Measurements from ENCODE around the gene SLC7A9. TPM values are rescaled to one million over a fixed set of nuclear protein-coding genes. Genes with fewer than 3 reads are reported as not detected.
"Not testable (repeated sequence)": the region's sequence is repeated elsewhere in the genome, so short reads cannot be mapped to it uniquely, and the experiment has no call there.

Gene SLC7A9
- polyA plus RNA-seq, 2 of the 4 experiments (the other 2 are of a cell fraction): 0.50 to 0.62 TPM

- no peak; a peak in 1 of 6 replicates for ATAC-seq
- Histone ChIP-seq H3K4me3 (no peak overlapping the region), H3K9me3 (peaks cover 17% of the 10 kb centered on the region), H3K4me2 (no peak overlapping the region), H3K27ac (no peak overlapping the region), H3K4me1 (no peaks in the 10 kb centered on the region)
- 79% methylated on average over 19 of the region's 19 CpGs for WGBS (ENCODE audit: missing lambda C conversion rate)
- ChIA-PET CTCF (interaction anchor here (1.3 kb wide), 1 partner anchor 20 kb away, joined by 4 read pairs; no protein-coding TSS in a partner anchor), POLR2A (no interaction called here)
- DNase-seq (ENCODE audit: low read depth in 1 of 2, low spot score in 1 of 2): no peak
- TF ChIP-seq MYC (IDR thresholded peaks at IDR 0.05; ENCODE audit: borderline replicate concordance, low read length) (no peak), MAZ (IDR thresholded peaks at IDR 0.05; ENCODE audit: borderline replicate concordance, low read depth, low read length) (no peak), CEBPB (IDR thresholded peaks at IDR 0.05) (no peak), ZC3H11A (IDR thresholded peaks at IDR 0.05) (no peak), SMC3 (IDR thresholded peaks at IDR 0.05) (no peak), RNF2 (IDR thresholded peaks at IDR 0.05; ENCODE audit: borderline replicate concordance, low read depth) (no peak), HEYL (CRISPR knock-in tag; IDR thresholded peaks at IDR 0.05) (no peak), ZNF302 (CRISPR knock-in tag; IDR thresholded peaks at IDR 0.05) (no peak), ESRRA (IDR thresholded peaks at IDR 0.05; ENCODE audit: borderline replicate concordance, low read length) (no peak), BHLHE40 (IDR thresholded peaks at IDR 0.05; ENCODE audit: low read depth, low read length) (no peak), FOXS1 (CRISPR knock-in tag; IDR thresholded peaks at IDR 0.05) (no peak), FOSL2 (IDR thresholded peaks at IDR 0.05) (no peak), FOSL2 (CRISPR knock-in tag; IDR thresholded peaks at IDR 0.05) (no peak)
- FAIRE-seq: no peak
Measured at GRCh38 chr19:32843716-32844245, 25.8 kb downstream of the SLC7A9 start.

DNA sequence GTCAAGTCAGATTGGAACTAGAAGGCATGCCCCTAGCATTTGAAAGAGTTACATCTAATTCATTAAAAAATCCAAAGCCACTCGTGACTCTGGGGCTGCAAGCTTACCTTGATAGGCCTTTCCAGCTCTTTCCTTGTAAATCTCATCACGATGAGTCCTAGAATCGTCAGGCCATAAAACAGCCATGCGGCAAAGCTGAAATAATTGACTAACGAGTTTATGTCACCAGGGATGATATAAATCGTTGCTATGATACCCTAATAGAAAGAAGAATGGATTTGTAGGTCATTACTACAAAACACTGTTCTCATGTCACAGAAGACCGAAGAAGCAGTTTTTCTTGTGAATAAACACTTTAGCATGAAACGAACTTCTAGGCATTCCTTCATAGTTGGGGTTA lies 27.5 kb downstream of the SLC7A9 start:
- Histone ChIP-seq H3K4me2 (no peak overlapping the region), H3K4me1 (no peaks in the 10 kb centered on the region), H3K27ac (no peak overlapping the region), H3K4me3 (no peak overlapping the region), H3K9me3 (peaks cover 17% of the 10 kb centered on the region)
- ChIA-PET POLR2A (no interaction called here), CTCF (interaction anchor here (0.6 to 2.2 kb wide), 2 partner anchors 22 to 26 kb away, joined by 4 to 6 read pairs; no protein-coding TSS in a partner anchor)
- 33% methylated on average over 8 of the region's 8 CpGs for WGBS (ENCODE audit: missing lambda C conversion rate)
- TF ChIP-seq TFCP2L1 (CRISPR knock-in tag; IDR thresholded peaks at IDR 0.05): no peak
- ATAC-seq: no peak
- DNase-seq (ENCODE audit: low read depth in 1 of 2, low spot score in 1 of 2): no peak
- FAIRE-seq: peak; percentile 94

DNA sequence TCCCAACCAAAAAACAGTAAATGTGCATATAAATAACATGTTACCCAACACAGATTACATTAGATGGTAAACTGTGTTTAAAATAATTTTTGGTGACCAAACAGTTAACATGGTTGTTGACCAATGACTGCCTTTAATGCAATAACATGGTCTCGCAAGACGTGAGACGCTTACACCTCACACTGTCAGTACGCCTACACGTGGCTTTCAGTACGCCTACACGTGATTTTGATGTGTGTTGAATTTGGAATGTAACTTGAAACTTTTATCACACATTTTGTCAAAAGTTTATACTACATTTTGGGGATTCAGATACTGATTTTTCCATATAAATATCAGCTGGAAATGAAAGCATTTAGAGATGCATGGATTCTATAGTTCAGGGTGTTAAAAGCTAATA lies 32.0 kb downstream of the SLC7A9 start:
- DNase-seq (ENCODE audit: low read depth in 1 of 2, low spot score in 1 of 2) (no peak), ATAC-seq (no peak), FAIRE-seq (peak; percentile 93)
- peaks cover 17% of the 10 kb centered on the region for H3K9me3 ChIP-seq
- no peak overlapping the region for H3K4me3 ChIP-seq
- POLR2A ChIA-PET: no interaction called here
- H3K27ac ChIP-seq: no peak overlapping the region
- H3K4me2 ChIP-seq: no peak overlapping the region
- TF ChIP-seq CEBPB (IDR thresholded peaks at IDR 0.05) (no peak), FOSB (CRISPR knock-in tag; IDR thresholded peaks at IDR 0.05) (no peak), HOXA7 (CRISPR knock-in tag; IDR thresholded peaks at IDR 0.05) (no peak), USF2 (IDR thresholded peaks at IDR 0.05) (no peak), EP300 (IDR thresholded peaks at IDR 0.05) (no peak), REST (IDR thresholded peaks at IDR 0.05) (no peak), PHF8 (IDR thresholded peaks at IDR 0.05; ENCODE audit: borderline replicate concordance, low read depth) (no peak), BHLHE40 (IDR thresholded peaks at IDR 0.05; ENCODE audit: low read depth, low read length) (no peak), RARB (CRISPR knock-in tag; IDR thresholded peaks at IDR 0.05) (no peak), MAFK (IDR thresholded peaks at IDR 0.05; ENCODE audit: partially characterized antibody) (no peak), HOXB5 (CRISPR knock-in tag; IDR thresholded peaks at IDR 0.05) (no peak)
- 80% methylated on average over 7 of the region's 7 CpGs for WGBS (ENCODE audit: missing lambda C conversion rate)
- H3K4me1 ChIP-seq: no peaks in the 10 kb centered on the region
- CTCF ChIA-PET: interaction anchor here (0.9 kb wide), 1 partner anchor 17 kb away, joined by 3 read pairs; no protein-coding TSS in a partner anchor

DNA sequence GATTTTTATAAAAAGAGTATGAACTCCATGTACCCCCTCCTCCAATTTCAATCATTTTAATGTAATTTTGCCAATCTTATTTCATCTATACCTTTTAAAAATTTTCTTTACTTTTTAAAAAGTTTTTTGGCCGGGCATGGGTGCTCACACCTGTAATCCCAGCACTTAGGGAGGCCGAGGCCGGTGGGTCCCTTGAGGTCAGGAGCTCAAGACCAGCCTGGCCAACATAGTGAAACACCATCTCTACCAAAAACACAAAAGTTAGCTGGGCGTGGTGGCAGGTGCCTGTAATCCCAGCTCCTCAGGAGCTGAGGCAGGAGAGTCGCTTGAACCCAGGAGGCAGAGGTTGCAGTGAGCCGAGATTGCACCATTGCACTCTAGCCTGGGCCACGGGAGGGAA lies 36.2 kb downstream of the SLC7A9 start:
- DNase-seq (ENCODE audit: low read depth in 1 of 2, low spot score in 1 of 2); ATAC-seq; H3K4me2 ChIP-seq; CTCF ChIA-PET; H3K4me3 ChIP-seq; FAIRE-seq; POLR2A ChIA-PET; H3K9me3 ChIP-seq; H3K27ac ChIP-seq; H3K4me1 ChIP-seq: not testable (repeated sequence)
- WGBS (ENCODE audit: missing lambda C conversion rate): 79% methylated on average over 7 of the region's 7 CpGs

DNA sequence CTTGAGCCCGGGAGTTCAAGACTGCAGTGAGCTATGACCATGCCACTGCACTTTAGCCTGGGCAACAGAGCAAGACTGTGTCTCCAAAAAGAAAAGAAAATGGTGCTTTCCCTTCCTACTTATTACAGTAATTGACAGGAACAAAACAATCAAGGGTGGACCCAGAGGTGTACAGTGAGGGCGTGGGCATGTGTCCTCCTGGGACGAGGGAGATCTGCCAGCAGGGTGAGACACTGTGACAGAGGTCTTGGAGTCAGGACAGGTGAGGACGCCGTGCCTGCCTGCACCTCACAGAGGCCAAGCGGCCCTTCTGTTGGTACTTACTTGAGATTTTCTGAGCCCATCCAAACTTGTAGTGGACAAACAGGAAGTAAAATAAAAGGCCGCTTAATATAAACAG lies 36.7 kb downstream of the SLC7A9 start:
- CTCF ChIA-PET; H3K4me2 ChIP-seq; H3K9me3 ChIP-seq; H3K4me1 ChIP-seq; POLR2A ChIA-PET; DNase-seq (ENCODE audit: low read depth in 1 of 2, low spot score in 1 of 2); H3K27ac ChIP-seq; H3K4me3 ChIP-seq: not testable (repeated sequence)
- ATAC-seq (peak in 1 of 2 experiments; percentile 36; a peak in 2 of 6 replicates), FAIRE-seq (peak; percentile 96)
- WGBS (ENCODE audit: missing lambda C conversion rate): 89% methylated on average over 7 of the region's 7 CpGs
